ENCODE results near the gene SYNGAP1. TPM values are rescaled to one million over a fixed set of nuclear protein-coding genes. Genes with fewer than 3 reads are reported as not detected.
A peak's percentile ranks its signal among the peaks of the same experiment; 100 is the strongest.
"Not testable (repeated sequence)": the region's sequence is repeated elsewhere in the genome, so short reads cannot be mapped to it uniquely, and the experiment has no call there.

SYNGAP1 gene
- total RNA-seq: 3.3 and 4.2 TPM in 2 replicates

- no peaks in the 10 kb centered on the region for H3K27me3 ChIP-seq (ENCODE audit: control insufficient read depth, insufficient read depth, low read length)
- H3K36me3 ChIP-seq (ENCODE audit: control insufficient read depth, insufficient read depth, low read length): no peaks in the 10 kb centered on the region
- TF ChIP-seq, protein P1, sequence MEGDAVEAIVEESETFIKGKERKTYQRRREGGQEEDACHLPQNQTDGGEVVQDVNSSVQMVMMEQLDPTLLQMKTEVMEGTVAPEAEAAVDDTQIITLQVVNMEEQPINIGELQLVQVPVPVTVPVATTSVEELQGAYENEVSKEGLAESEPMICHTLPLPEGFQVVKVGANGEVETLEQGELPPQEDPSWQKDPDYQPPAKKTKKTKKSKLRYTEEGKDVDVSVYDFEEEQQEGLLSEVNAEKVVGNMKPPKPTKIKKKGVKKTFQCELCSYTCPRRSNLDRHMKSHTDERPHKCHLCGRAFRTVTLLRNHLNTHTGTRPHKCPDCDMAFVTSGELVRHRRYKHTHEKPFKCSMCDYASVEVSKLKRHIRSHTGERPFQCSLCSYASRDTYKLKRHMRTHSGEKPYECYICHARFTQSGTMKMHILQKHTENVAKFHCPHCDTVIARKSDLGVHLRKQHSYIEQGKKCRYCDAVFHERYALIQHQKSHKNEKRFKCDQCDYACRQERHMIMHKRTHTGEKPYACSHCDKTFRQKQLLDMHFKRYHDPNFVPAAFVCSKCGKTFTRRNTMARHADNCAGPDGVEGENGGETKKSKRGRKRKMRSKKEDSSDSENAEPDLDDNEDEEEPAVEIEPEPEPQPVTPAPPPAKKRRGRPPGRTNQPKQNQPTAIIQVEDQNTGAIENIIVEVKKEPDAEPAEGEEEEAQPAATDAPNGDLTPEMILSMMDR (IDR thresholded peaks at IDR 0.05; ENCODE audit: insufficient read depth, low read length, poor library complexity, severe bottlenecking): no peak
- H3K4me3 ChIP-seq (ENCODE audit: low read depth, low read length): peak within 1 kb of the TSS; percentile 24
- no peak for DNase-seq (ENCODE audit: low read depth)
These were observed at the start of gene SYNGAP1 for GRCh38 chr6:33419580-33420490. Gene SYNGAP1, plus strand, starts transcription at chr6:33420065. Its CDS starts 200 bp downstream, at chr6:33420265.

DNA sequence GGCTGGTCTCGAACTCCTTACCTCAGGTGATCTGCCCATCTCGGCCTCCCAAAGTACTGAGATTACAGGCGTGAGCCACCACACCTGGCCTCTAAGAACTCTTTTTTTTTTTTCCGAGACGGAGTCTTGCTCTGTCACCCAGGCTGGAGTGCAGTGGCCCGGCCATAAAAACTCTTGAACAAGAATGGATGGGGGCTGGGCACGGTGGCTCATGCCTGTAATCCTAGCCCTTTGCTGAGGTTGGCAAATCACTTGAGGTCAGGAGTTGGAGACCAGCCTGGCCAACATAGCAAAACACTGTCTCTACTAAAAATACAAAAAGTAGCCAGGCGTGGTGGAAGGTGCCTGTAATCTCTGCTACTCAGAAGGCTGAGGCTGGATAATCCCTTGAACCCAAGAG is 48.0 kb upstream of the SYNGAP1 start:
- not testable (repeated sequence) for H3K27me3 ChIP-seq (ENCODE audit: control insufficient read depth, insufficient read depth, low read length); DNase-seq (ENCODE audit: low read depth); H3K4me3 ChIP-seq (ENCODE audit: low read depth, low read length); H3K36me3 ChIP-seq (ENCODE audit: control insufficient read depth, insufficient read depth, low read length)

DNA sequence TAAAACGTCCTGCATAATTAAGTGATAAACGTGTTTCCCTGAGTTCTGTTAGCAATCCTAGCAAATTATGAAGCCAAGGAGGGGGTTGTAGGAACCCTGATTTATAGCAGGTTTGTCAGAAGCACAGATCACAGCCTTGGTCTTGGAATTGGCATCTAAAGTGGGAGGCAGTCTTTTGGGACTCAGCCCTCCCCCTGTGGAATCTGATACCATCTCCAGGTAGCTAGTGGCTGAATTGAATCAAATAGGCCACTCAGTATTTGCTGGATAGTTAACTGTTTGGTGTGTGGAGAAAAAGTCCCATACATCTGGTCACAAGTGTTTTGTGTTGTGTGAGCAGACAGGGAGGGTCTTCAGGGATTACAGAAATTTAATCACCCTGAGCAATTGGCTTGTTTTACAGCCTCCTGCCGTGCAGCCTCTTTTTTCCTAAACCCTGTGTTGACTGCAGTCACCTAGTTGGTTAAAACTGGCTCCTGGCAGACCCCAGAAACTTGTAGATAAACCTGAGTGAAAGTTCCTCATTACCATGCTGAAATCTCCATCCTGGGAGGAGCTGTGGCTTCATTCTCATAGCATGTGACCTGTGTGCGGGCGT is 47.2 kb upstream of the SYNGAP1 start:
- Histone ChIP-seq H3K27me3 (ENCODE audit: control insufficient read depth, insufficient read depth, low read length) (no peaks in the 10 kb centered on the region), H3K36me3 (ENCODE audit: control insufficient read depth, insufficient read depth, low read length) (no peaks in the 10 kb centered on the region), H3K4me3 (ENCODE audit: low read depth, low read length) (no peak overlapping the region)
- DNase-seq (ENCODE audit: low read depth): no peak
- TF ChIP-seq, protein P1 (IDR thresholded peaks at IDR 0.05; ENCODE audit: insufficient read depth, low read length, poor library complexity, severe bottlenecking): no peak

DNA sequence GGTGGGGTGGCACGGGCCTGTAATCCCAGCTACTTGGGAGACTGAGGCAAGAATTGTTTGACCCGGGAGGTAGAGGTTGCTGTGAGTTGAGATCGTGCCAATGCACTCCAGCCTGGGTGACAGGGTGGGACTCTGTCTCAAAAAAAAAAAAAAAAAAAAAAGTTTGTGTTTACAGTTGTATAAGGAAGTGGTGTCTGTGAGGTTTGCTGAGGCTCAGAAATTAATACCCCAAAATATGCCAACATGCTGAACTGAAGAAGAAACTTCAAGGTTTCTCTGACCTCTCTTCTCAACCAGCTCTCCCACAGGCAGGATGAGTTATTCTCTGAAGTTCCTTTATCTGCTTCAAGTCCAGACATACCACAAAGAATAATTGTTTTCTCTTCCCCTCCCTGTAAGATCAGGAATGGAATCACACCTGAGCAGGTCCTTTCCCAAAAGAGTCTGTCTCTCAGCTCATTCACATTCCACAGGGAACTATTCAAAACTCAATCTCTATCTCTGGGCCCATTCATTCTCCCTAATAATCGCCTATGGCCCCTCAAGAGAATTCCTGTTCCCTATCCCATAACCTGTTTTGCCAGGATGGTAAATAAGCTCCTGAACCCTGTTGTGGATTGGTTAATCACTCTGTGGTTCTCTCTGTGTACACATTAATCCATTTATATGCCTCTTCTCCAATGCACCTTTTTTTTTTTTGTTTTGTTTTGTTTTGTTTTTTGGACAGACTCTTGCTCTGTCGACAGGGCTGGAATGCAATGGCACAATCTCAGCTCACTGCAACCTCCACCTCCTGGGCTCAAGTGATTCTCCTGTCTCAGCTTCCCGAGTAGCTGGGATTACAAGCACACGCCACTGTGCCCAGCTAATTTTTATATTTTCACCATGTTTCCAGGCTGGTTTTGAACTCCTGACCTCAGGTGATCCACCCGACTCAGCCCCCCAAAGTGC is 45.6 kb upstream of the SYNGAP1 start:
- TF ChIP-seq, protein P1 (IDR thresholded peaks at IDR 0.05; ENCODE audit: insufficient read depth, low read length, poor library complexity, severe bottlenecking): no peak
- DNase-seq (ENCODE audit: low read depth): no peak
- H3K4me3 ChIP-seq (ENCODE audit: low read depth, low read length): no peak overlapping the region

GRCh38 chr6:33375143-33375671 is 44.7 kb upstream of the SYNGAP1 start:
- TF ChIP-seq, protein P1 (IDR thresholded peaks at IDR 0.05; ENCODE audit: insufficient read depth, low read length, poor library complexity, severe bottlenecking): no peak
- Histone ChIP-seq H3K4me3 (ENCODE audit: low read depth, low read length) (no peak overlapping the region), H3K27me3 (ENCODE audit: control insufficient read depth, insufficient read depth, low read length) (no peaks in the 10 kb centered on the region), H3K36me3 (ENCODE audit: control insufficient read depth, insufficient read depth, low read length) (no peaks in the 10 kb centered on the region)
- DNase-seq (ENCODE audit: low read depth): peak; percentile 49

More for the DNA sequence above, 45.6 kb upstream of the SYNGAP1 start:
- Histone ChIP-seq H3K36me3 (ENCODE audit: control insufficient read depth, insufficient read depth, low read length) (no peaks in the 10 kb centered on the region), H3K27me3 (ENCODE audit: control insufficient read depth, insufficient read depth, low read length) (no peaks in the 10 kb centered on the region)
